NK-92 treated with Interleukin-12 subunit alpha and Interleukin-12 subunit beta, amount 100 ng/mL, for 24 hours (cell line): Measurements from ENCODE around the gene DNPH1.

Experiments
- DNase-seq: peaks from one replicate; lab custom pipeline; 2025; lab: John Stamatoyannopoulos, UW

The DNPH1 gene

DNA sequence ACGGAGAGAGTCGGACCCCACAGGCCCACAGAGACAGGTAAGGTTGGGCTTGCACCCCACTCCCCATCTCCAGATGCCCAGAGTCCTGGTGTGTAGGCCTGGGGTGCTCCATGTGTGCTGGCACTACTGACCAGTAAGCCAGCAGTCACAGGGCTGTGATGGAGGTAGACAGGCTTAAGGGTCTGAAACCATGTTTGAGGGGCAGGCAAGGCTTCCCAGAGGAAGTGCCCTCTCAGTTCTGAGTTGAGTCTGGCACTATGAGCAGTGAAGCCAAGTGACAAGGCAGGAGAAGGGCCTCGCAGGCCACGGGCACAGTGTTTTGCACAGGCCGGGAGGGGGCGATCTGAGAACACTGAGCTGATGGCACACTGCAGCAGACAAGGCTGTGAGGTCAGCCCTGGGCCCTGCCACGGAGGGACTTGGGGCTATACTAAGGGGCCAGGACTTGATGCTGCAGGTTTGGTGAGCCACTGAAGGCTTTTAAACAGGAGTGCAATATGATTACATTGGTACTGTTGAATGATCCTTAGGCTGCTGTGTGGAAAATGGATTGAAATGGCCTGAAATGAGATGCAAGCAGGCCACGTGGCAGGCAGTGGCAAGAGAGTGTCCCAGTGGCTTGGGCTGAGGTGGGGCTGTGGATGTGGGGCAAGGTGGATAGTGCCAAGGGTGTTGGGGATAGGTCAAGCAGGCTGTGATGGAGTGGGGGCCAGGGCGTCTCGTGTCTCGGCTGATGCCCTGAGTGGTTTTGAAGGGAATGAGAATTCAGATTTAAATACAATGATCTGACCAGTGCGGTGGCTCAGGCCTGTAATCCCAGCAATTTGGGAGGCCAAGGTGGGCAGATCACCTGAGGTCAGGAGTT lies 34.3 kb upstream of the DNPH1 start:
- DNase-seq: peak; percentile 61

DNA sequence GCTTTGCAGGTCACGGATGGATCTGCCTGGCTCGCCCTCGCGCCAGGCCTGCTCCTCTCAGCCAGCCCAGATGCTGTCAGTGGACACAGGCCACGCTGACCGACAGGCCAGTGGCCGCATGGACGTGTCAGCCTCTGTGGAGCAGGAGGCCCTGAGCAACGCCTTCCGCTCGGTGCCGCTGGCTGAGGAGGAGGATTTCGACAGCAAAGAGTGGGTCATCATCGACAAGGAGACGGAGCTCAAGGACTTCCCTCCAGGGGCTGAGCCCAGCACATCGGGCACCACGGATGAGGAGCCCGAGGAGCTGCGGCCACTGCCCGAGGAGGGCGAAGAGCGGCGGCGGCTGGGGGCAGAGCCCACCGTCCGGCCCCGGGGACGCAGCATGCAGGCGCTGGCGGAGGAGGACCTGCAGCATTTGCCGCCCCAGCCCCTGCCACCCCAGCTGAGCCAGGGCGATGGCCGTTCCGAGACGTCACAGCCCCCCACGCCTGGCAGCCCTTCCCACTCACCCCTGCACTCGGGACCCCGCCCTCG lies 33.6 kb upstream of the DNPH1 start:
- no peak for DNase-seq

DNA sequence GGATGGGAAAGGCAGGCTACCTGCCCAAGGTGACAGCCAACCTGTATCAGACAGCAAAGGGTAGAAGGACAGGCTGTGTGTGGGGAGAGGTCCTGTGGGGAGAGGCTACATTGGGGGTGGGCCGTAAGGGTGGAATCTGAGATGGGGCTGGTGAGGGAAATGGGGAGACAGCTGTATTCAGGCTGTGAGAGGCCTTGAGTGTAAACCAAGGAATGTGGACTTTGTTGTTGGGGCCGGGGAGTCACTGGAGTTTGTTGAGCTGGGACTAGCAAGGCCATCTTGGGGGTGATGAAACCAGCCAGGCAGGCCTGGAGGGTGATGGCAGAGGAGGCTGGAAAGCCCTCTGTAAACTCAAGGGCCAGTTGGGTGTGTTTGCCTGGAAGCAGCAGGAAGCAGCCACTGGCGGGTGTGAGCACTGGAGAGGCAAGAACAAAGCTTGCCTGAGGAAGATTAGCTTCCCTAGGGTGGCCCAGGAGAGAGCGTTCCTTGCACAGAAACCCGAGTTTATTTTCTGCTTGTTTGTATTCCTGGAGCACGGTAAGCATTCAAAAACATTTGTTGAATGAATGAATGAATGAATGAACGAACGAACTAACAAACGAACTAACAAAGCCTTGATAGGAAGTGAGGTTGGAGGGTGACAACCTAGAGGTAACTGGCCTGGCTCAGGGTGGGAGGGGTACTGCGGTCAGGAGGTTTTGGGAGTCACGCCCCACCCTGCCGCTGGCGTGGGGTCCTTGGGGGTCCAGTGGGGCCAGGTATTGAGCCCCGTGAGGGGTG lies 32.9 kb upstream of the DNPH1 start:
- DNase-seq: no peak

DNA sequence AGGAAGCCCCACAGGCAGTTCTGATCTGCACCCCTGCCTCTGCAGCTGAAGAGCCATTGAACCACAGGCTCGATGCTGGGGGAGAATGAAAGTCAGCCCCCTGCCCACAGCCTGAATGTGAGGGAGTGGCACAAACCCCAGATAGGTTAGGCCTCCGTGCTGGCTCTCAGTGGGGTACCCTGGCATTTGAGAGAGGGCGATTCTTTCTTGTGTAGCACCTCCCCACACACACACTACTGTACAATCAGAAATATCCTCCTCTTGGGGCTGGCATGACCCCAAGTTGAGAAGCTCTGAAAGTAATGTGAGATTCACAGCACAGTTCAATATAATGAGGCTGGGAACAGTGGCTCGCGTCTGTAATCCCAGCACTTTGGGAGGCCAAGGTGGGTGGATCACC lies 31.9 kb upstream of the DNPH1 start:
- DNase-seq: no peak

DNA sequence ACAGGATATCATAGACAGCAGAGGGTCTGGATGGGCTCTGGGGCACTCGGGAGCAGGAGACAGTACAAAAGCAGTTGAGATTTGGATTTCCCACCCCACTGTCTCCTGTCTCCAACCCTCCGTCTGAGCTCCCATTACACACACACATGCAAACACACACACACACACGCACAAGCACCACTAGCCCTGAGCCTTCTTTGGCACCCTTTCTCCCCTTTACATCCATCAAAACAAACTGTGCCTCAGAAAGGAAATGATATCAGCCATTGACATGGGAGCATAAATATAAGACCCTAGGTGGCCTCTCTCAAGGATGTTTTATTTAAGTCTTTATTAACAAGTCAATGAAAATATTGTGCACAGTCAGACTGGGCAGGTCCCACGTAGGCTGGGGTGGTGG lies 31.5 kb upstream of the DNPH1 start:
- DNase-seq: no peak

DNA sequence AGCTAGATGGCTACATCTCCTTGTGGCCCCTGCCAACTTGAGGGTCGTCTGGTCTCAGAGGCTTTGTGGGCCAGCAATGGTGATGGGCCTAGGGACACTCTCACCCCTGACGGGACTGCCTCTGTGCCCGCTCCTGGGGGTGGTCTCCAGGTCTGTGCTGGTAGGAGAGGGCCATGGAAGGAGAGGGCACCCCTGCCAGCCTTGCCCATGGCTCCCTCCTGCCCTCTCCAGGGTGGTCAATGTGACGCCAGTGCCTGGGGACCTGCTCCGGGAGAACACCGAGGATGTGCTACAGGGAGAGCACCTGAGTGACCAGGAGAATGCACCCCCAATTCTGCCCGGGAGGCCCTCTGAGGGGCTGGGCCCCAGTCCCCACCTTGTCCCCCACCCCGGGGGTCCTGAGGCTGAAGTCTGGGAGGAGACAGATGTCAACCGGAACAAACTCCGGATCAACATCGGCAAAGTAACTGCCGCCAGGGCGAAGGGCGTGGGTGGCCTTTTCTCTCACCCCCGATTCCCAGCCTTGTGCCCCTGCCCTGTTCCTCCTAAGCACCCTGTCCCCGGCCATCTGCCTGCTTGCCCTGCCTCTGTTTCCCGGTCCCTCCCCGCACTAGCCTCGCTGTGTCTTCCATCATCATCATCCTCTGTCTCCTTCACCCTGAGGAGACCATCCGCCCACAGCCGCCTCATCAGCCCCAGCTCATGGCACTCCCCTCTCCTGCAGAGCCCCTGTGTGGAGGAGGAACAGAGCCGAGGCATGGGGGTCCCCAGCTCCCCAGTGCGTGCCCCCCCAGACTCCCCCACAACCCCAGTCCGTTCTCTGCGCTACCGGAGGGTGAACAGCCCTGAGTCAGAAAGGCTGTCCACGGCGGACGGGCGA lies 29.8 kb upstream of the DNPH1 start:
- DNase-seq: no peak

DNA sequence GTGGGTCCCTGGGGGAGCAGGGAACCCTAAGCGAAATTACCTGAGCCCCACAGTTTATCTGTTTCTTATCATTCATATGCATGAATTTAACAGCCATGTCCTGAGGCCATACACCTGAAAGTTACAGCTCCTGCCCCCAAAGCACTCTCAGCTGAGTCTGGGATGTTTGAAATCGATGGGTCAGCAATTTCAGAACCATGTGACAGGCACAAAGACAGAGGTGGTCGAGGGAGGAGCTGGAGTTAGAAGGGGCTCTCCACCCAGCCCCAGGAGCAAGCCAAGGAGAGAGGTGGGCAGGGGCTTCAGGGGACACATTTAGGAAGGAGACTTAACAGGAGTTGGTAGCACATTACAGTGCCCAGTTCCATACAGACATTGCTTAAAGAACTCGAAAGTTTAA lies 28.9 kb upstream of the DNPH1 start:
- no peak for DNase-seq

DNA sequence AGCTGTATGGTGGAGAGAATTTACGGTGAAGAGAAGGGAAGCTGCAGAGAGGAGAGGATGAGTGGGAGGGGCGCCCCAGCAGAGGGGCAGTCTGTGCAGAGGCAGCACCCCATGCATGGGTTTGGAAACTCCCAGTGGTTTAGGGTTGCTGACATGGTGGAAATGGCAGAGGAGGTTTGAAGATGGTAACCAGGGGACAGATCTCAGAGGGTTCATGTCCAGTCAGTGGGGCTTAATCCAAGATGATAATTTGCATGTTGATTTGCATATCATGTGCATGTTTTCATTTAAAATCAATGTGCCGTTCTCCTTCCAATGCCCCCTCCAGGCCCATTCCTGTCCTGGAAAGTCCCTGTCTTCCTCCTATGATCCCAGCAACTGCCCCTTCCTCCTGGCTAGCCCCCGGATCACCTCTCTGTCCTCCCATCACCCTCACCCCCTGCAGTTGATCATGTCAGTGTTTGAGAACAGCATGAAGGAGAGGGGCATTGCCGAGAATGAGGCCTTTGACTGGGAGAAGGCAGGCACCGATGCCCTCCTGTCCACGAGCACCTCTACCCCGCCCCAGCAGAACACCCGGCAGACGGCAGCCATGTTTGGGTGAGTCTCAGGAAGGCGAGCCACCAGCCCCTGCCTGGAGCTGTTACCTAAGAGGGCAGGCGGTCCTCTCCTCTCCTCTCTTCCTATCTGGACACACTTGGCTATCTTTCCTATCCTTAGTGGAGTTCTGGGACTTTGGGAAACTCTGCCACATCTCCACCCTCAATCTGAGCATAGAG lies 28.3 kb upstream of the DNPH1 start:
- no peak for DNase-seq

DNA sequence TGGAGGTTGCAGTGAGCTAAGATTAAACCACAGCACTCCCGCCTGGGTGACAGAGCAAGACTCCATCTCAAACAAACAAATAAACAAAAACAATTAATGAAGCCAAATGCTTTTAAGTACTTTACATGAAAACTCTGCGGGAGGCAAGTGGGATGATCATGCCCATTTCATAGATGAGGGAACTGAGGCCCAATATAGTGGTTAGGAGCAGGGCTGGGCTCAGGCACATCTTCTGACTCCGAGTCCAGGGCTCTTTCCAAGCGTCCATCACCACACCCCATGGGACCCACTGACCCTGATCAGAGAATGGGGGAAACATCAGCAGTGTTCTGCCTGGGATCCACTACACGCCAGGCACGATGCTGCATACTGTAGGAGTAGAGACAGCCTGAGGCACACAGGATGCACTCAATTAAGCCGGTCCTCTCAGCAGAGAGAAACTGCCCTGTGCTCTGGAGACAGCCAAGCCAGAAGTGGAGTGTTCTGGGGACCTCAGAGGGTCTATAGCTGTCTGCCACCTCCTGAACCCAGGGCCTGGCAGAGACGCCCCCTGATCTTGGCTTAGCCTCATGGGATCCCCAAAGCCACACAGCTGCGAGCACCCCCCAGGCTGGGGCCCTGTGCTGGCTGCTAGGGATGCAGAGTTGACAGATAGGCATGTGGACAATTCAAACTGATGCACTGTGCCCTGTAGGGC lies 27.5 kb upstream of the DNPH1 start:
- DNase-seq: no peak

DNA sequence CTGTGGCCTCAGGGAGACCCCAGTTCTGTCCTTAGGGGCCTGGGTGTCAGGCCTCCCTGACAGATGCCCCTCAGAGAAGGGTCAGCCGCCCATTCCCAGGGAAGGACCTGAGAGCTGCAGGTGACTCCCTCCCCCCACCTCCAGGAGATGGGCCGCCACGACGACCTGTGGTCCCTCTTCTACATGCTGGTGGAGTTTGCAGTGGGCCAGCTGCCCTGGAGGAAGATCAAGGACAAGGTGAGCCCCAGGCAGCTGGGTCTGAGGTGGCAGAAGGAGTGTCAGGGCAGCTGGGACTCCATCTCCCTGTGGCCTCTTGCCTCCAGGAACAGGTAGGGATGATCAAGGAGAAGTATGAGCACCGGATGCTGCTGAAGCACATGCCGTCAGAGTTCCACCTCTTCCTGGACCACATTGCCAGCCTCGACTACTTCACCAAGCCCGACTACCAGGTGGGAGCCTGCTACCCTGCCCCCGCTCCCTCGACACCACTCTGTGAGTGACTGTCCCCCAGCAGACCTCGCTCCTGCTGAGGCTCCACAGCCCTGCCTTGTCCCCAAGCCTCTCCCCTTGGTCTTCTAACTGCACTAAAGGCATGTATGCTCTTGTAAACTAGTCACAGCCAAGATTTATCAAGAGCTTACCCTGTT lies 26.2 kb upstream of the DNPH1 start:
- DNase-seq: no peak

DNA sequence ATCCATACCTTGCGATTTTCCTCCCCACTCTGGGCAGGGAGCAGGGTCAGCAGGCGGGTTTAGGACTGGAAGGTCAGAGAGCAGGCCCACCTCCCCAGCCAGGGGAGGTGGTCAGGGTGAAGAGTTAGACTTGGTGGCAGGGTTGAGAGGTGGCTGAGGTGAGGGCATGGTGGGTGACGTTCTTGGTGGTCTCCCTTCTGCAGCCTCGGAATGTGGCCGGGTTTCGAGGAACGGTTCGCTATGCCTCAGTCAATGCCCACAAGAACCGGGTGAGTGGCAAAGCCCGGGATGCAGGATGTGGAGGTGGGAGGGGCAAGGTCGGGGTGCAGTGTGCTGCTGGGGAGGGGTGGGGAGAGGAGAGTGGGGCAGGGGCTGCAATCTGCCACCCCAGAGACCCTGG lies 25.6 kb upstream of the DNPH1 start:
- no peak for DNase-seq

DNA sequence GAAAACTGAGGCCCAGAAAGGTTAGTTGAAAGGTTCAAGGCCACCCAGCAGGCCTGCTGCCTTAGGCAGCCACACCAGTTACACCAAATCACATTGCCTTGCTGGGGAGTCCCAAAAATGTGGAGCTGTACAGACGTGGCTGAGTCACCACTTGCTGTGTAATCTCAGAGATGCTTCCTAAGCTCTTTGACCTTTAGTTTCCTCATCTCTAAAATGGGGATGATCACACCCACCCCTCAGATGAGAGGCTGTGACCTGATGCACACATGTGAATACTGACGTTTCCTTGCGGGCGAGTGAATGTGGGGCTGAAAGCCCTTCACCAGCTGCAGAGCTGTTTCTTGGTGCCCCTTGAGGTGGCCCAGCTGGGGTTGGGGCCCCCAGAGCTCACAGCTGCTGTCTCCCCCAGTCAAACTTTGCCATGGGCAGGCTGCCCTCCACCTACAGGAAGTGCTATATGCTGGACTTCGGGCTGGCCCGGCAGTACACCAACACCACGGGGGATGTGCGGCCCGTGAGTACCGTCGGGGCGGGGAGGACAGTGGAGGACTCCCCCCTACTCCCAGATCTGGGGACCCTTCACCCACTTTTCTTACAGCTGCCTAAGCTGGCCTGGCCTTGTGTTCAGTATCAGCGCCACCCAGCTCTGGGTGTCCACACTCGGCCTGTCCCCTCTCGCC lies 25.0 kb upstream of the DNPH1 start:
- DNase-seq: no peak

DNA sequence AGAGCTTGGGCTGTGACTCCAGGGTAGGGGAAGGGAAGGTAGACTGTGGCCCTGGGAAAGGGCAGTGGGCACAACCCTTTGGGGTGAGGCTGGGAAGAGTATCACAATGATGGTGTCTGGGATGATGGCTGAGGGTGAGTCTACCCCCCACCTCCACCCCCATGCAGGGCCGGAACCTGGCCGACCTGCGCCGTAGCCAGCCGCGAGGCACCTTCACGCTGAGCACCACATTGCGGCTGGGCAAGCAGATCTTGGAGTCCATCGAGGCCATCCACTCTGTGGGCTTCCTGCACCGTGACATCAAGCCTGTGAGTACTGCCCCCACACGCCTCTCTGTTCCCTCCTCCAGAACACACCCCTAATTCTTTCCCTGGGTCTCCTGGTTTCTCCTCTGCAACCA lies 24.1 kb upstream of the DNPH1 start:
- no peak for DNase-seq

DNA sequence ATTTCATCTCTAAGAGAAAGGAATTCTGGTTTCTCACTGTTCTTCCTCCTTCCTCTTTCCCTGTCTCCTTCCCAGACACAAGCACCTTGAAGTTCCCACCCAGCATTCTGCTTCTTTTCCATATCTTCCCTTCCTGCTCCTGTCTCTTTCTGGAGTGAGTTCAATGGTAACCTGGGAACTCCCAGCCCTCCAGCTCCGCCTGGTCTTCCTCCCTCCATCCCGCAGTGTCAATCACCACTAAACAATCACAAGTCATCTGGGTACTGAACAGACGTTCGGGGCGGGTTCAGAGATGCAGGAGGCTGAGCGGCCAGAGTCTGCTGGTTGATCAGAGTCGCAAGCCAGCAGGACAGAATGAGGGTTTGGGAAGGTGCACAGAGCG lies 21.7 kb upstream of the DNPH1 start:
- DNase-seq: no peak

DNA sequence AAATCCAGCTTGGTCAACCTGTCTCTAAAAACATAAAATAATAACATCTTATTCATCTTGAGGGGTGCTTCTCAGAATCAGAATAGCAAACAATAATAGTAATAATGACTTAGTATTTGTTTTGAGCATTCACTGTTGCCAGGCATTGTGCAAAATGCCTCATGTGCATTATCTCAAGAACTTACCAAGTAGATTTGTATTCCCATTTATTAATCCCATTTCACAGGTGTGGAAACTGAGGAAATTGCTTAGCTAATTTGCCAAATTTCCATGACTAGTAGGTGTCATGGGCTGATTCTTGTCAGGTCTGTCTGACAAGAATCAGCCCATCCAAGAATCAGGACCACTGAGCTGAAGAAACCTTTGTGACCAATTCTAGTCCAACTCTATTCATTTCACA lies 19.5 kb upstream of the DNPH1 start:
- no peak for DNase-seq

DNA sequence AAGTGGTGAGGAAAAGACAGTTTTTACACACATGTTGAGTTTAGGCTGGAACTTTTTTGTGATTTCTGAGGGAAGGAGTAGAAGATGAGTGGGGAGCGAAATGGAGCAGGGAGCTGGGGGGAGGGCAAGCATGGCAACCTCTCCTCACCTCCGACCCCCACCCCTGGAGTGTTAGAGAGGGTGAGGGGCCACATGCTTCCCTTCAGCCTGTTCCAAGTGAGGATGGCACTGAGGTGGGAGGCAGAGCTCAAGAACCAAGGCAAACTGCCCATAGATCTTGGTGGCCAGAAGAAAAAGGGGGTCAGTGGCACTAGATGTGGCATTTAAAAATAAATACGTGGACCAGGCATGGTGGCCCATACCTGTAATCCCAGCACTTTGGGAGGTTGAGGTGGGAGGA lies 18.8 kb upstream of the DNPH1 start:
- no peak for DNase-seq

DNA sequence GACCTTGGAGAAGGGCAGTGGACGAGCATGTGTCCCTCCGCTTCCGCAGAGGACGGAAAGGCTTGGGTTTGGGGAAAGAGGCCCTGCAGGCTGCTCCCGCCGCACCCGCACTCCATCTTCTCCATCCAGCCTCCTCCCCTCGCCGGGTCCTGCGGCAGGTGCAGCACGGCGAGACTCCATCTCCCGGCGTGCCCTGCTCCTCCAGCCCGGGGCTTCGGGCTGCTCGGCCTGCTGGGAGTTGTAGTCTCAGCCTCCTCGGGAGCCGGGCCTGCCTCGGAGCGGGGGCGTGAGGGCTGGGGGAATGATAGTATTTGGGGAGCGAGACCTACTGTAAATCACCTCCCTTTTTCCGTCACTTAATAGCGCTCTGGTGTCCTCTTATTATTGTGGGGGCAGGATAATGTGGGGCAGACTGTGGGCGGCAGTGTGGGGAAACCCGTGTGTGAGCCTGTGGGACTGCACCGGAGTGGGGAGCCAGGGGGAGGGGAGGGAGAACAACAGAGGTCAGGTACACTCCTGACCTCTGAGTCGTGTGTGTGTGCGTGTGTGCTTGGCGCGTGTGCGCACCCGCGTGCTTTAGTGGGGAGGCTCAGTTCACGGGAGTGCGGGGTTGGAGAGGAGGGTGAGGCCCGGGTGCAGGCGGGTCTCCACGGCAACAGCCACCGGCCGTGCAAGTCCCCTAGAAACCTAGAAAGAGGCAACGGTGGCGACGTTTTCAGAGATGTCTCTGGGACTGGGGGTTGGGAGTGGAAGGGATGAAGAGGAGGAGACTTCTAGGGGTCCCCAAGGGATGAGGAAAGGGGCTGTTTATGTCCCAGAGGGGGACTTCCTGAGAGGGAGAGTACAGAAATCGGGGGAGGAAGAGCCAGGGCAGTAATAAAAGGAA lies 18.1 kb upstream of the DNPH1 start:
- peak; percentile 70 for DNase-seq

DNA sequence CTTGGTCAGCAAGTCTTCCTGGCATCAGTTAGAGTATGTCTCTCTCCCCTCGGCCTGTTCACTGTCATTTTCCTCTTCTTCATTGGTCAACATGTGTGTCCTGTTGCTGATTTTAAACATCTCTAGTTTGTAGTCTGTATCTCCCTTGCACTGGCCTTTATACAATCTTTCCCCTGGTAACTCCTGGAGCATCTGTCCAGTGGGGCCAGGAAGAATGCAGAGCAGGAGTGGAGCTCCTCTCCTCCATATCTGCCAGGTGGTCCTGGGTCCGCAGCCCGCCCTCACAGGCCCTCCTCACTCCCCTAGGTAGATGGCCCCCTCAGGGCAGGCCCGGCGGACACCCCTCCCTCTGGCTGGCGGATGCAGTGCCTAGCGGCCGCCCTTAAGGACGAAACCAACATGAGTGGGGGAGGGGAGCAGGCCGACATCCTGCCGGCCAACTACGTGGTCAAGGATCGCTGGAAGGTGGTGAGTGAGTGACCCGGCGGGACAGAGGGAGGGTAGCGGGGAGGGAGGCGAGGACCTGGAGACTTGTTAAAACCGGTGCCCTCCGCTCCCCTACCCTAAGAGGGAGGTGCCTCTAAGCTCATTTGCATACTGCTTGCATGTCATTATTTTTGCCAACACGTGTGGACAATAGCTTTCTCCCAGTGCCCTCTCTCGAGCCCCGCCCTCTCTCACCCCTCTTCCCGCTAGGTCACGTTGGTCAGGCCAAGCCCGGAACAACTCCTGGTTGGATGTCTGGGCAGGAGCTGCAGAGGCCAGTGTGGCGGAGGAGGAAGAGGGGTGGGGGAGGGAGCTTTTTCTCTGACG lies 17.2 kb upstream of the DNPH1 start:
- DNase-seq: no peak
